C4-2B (cell line): ENCODE measurements around the gene CIT.

ENCODE experiments used
- CTCF ChIP-seq: fragments of 450-650 bp; conservative IDR thresholded peaks from 2 replicates; pipeline ENCODE4 v1.5.1; 2017; ENCODE audit warnings: mild to moderate bottlenecking
- ZFX ChIP-seq: fragments of 450-650 bp; IDR thresholded peaks from 2 replicates; pipeline ENCODE4 v1.6.1; 2017

- TF ChIP-seq CTCF: no peak
- no peak for TF ChIP-seq ZFX
Measured at GRCh38 chr12:119679490-119679889, 197.6 kb downstream of the CIT start.
